ENCODE data around the gene PLIN4.

The PLIN4 gene

DNA sequence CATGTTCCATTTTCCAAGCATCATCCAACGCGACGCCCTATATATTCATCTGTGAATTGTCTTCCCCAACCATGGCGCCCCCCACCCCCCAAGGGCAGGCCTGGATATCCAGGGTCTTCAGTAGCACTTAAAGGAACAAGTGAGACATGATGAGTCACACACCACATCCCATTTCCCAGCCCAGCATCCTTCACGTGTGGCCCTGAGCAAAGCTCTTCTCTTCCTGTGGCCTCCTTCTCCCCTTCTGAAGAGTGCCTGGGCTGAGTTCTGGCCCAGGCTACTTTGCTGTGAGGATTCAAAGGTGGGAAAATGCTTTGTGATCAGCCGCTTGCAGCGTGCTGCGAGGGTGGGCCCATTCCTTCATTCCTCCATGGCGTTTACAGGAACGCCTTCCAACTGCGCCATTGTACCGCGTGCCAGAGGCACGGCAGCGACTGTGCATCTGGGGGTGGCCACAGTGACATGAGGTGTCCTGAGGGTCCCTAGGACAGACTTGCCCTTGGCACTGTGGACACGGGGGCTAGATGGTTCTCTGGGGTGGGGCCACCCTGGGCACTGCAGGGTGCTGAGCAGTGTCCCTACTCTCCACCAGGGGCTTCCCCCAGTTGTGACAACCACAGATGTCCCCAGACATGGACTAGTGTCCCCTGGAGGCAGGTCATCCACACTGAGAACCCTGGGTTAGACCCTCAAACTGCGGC, 11.7 kb downstream of the PLIN4 start:
- no peak for DNase-seq (ENCODE audit: low read depth)

GRCh38 chr19:4505570-4506448, 12.5 kb downstream of the PLIN4 start:
- no peak for DNase-seq (ENCODE audit: low read depth)

DNA sequence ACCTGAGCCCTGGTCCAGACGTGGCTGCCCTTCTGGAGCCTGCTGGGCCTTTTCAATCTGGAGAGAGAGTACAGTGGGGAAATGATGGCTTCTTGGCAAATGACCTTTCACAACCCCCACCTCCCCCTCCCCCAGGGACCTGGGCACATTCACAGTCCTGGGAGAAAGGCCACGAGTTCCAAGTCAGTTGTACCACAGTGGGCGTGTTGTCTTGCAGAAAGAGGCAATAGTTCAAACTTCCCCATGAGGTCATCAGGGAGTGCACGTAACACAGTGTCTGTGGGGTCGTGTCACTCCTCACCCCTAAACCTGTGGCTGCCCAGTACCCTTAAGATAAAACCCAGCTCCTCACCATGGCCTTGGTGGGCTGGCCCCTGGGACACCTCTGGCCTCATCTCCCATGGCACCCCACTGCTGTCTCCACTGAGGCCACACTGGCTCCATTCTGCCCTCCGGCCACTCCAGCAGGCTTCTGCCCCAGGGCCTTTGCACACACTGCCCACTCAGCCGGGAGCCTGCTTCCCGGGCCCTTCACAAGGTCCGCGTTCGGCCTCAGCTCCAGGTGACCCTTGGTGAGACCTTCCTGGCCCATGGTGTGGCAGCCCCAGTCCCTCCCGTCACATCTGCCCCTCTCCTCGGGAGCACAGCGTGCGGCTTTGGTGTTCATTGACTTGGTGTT, 13.3 kb downstream of the PLIN4 start:
- no peak for DNase-seq (ENCODE audit: low read depth)

GRCh38 chr19:4504297-4504701, 14.0 kb downstream of the PLIN4 start:
- no peak for DNase-seq (ENCODE audit: low read depth)

DNA sequence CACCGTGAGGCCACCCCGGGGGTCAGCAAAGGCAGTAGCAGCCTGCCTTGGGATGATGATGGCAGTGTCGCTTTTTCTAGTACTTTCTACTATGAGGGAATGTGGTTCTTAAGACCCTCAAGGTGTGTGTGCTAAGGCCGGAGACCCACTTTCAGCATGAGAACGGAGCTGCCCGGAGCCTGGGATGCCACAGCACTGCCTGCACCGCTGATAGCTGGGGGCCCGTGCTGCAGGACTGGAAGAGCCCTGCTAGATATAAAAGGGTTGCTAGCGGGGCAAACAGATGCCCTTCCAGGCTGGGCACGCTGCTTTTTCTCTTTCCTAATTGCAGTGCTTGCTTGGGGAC, 14.5 kb downstream of the PLIN4 start:
- DNase-seq (ENCODE audit: low read depth), result no peak

DNA sequence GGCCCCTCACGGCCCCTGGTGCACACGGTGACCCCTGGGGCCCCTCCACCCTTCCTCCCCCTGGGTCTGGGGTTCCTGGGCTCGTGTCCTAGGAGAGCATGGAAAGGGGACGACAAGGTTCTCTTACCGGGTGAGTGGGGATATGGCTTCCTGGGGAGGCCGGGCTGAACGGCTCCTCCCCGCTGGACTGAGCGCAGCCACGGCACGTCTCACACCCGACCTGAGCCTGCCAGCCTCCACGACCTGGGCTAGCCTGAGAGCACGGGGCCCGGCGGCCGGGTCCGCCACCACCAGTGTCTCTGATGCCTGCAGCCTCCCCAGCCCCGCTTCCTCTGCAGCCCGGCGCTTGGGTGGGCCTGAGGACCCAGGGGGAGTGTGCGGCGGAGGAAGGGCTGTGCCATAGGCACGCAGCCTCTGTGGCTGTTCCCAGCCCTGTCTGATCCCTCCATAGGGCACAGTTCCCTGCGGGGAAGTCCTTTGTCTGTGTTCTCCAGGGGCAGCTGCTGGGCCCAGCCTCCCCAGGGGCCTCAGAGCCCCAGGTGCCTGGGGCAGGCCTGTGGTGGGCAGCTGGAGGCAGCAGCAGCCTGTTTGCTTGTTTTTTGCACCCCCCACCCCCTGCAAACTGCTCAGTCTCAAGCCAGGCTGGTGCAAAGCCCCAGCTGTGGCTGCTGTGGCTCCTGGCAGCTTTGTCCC, 15.0 kb downstream of the PLIN4 start:
- no peak for DNase-seq (ENCODE audit: low read depth)

- DNase-seq (ENCODE audit: low read depth), result no peak
Observed at GRCh38 chr19:4502282-4503131, 15.8 kb downstream of the PLIN4 start.

DNA sequence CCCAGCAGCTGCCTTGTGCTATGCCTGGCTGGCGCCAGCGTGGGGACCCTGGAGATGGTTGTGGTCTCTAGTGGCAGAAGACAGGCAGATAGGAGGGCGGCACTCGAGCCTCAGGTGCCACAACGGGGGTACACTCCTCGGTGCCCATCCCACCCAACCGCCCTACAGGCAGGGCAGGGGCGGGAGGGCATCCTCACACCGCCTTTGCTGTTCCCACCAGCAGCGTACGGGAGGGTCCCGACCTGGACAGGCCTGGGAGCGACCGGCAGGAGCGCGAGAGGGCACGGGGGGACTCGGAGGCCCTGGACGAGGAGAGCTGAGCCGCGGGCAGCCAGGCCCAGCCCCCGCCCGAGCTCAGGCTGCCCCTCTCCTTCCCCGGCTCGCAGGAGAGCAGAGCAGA, 16.6 kb downstream of the PLIN4 start:
- no peak for DNase-seq (ENCODE audit: low read depth)

DNA sequence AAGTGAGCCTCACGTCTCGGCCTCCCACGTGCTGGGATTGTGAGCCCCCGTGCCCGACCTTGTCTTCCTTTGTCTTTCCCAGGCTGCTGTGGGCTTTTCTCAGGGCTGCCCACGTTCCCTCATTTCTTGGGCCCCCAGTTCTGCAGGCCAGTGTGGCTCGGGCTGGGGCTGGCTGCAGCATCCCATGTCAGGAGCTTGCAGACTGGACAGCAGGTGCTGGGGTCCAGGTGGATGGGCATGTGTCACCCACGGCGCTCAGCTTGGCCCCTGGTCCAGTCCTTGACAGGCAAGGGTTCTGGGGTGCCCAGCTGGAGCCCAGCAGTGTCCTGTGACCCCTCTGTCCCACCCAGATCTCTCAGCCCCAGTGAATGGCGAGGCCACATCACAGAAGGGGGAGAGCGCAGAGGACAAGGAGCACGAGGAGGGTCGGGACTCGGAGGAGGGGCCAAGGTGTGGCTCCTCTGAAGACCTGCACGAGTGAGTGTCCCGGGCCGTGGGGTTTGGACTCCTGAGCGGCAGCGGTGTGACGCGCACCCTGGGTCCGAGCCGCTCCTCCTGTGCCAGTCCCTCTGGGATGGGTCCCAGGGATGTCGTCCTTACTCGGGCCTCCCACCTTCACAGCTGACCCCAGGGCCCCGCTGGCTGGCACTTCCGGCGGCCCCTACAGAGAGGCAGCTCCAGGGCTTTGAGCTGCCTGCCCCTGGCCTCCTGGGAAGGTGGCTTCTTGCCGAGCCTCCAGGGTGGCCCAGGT, 17.3 kb downstream of the PLIN4 start:
- no peak for DNase-seq (ENCODE audit: low read depth)

DNA sequence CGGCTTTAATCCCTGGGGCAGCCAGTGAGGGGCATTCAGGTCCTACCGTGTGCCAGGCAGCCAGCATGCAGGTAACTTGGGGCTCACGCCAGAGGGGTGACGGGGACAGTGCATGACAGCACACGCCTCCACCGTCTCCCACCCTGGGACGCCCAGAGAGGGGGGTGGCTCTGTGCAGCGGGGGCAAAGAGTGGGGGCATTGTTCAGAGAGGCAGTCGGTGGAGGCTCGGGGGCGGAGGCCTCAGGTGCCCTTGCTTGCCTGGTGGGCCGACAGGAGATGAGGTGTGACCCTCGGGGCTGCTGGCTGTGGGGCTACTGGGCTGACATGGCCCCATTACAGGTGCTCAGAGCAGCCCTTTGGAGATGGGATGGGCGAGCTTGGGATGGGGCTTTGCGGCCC, 18.4 kb downstream of the PLIN4 start:
- DNase-seq (ENCODE audit: low read depth), result no peak

DNA sequence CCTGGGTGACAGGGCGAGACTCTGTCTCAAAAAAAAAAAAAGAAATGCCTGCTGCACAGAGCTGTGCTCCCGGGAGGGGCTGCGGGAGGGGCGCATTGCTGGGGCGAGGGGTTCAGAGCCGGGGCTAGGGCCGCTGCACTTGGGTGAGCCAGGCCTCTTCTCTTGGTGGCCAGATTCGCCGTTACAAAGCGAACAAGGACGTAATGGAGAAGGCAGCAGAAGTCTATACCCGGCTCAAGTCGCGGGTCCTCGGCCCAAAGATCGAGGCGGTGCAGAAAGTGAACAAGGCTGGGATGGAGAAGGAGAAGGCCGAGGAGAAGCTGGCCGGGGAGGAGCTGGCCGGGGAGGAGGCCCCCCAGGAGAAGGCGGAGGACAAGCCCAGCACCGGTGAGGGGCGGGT, 19.0 kb downstream of the PLIN4 start:
- DNase-seq (ENCODE audit: low read depth), result no peak

GRCh38 chr19:4498694-4499093, 19.6 kb downstream of the PLIN4 start:
- no peak for DNase-seq (ENCODE audit: low read depth)

GRCh38 chr19:4497770-4498389, 20.4 kb downstream of the PLIN4 start:
- DNase-seq (ENCODE audit: low read depth), result no peak

- no peak for DNase-seq (ENCODE audit: low read depth)
Observed at GRCh38 chr19:4496304-4496703, 22.0 kb downstream of the PLIN4 start.

- DNase-seq (ENCODE audit: low read depth), result no peak
Observed at GRCh38 chr19:4495471-4495870, 22.8 kb downstream of the PLIN4 start.

DNA sequence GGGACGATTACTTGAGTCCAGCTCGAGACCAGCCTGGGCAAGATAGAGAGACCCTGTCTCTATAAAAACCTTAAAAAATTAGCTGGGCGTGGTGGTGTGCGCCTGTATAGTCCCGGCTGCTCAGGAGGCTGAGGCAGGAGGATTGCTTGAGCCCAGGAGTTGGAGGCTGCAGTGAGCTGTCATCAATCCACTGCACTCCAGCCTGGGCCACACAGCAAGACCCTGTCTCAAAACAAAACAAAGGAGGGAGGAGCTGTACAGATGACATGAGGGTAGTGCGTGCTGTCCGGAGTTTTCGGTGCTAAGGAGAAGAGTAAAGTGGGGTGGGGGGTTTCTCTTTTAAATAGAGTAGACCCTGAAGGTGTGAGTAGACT, 23.6 kb downstream of the PLIN4 start:
- no peak for DNase-seq (ENCODE audit: low read depth)

DNA sequence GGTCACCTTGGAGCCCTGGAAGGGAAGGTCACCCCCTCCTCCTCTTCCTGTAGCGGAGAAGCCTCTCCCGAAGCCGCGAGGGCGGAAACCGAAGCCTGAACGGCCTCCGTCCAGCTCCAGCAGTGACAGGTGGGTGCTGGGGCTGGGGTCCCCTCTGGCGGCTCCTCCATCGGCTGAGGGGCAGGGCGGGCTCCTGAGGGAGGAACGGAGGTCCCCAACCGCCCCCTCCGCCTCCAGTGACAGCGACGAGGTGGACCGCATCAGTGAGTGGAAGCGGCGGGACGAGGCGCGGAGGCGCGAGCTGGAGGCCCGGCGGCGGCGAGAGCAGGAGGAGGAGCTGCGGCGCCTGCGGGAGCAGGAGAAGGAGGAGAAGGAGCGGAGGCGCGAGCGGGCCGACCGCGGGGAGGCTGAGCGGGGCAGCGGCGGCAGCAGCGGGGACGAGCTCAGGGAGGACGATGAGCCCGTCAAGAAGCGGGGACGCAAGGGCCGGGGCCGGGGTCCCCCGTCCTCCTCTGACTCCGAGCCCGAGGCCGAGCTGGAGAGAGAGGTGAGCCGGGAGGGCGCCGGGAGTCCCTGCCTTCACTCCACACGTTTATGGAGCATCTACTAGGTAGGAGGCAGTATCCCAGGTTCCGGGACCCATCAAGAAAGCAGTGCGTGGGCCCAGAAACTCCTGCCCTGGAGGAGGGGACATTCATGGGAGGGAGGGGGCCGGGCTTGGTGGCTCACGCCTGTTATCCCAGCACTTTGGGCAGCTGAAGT, 24.2 kb downstream of the PLIN4 start:
- DNase-seq (ENCODE audit: low read depth), result no peak

GRCh38 chr19:4493104-4493928, 25.0 kb downstream of the PLIN4 start:
- DNase-seq (ENCODE audit: low read depth), result no peak

Measured in stimulated activated CD8-positive, alpha-beta memory T cell treated with anti-CD3 and anti-CD28 coated beads, Interleukin-15, amount 100 ng/mL, for 1 hour (primary cell).